ENCODE results near the gene ATXN7L2.
"Not testable (repeated sequence)": the region's sequence is repeated elsewhere in the genome, so short reads cannot be mapped to it uniquely, and the experiment has no call there.

ATXN7L2 gene, protein sequence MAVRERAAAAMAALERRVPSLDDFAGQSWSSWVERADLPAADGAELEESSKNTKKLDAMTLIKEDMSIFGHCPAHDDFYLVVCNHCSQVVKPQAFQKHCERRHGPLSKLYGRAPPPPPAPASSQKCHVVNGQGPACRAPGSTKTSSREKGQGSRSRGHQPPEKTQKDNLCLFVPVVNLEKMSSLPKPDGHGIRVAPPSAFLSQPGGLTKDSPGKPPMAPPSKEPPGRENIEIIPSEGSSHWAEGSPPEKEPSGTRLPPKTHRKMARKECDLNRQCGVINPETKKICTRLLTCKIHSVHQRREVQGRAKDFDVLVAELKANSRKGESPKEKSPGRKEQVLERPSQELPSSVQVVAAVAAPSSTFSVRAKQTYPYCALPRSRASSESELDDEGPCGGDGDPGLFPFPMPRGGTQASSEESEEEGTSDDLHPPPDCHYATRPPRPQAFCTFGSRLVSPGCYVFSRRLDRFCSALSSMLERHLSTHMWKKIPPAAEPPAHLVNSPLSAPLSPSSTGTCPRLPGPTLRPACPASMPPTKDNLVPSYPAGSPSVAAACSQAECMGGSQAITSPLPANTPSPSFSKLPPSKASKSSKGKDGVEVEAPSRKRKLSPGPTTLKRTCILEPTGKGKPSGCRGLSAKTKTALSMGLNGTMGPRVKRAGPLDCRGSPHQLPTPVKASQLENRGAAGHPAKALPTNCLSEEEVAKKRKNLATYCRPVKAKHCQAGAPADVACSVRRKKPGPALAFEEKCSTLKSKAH

DNA sequence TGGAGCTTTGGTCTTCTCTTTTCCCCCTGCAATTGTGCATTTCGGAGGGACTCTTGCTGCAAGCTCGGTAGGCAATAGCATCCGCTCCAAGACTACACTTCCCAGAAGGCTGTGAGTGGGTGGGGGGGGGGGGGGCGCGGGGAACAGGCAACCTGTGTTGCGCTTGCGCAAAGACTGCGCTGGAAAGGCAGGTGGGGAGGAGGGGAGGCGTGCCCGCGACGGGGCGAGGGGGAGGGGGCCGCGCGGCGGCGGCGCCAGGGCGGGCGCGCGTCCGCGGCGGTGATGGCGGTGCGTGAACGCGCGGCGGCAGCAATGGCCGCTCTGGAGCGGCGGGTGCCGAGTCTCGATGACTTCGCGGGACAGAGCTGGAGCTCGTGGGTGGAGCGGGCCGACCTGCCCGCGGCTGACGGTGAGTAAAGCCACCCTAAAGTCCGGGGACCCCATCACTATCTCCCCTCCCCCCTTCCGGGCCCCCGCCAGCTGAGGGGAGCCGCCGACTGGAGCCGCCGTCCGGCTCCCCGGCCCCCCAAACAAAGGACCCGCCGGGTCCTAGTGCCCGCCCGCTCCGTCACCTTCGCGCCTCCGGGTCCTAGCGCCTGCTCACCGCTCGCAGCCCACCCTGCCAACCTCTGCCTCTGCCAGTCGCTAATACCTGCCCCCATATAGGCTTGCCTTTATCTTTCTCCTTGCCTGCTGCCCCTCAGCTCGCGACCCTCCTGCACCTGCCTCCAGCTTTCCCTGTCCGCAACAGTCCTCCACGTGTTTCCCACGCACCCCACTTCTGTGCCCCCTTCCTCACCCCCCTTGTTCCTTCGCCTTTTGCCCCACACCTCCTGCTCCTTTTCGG lies at the start of gene ATXN7L2:
Gene ATXN7L2 (plus strand): TSS at position 234 of the 847 bp plus-strand sequence. CDS start 49 bp downstream, at position 283.
- peak; percentile 90 for DNase-seq

DNA sequence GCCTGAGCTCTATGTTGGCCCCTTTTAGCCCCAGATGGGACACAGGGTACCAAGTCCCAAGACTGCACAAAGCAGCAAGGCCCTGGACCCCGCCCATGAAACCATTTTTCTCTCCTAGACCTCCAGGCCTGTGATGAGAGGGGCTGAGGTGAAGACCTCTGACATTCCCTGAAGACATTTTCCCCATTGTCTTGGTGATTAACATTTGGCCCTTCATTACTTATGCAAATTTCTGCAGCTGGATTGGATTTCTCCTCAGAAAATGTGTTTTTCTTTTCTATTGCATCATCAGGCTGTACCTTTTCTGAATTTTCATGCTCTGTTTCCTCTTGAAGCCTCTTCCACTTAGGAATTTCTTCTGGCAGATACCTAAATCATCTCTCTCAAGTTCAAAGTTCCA lies 49.2 kb upstream of the ATXN7L2 start:
- no peak for DNase-seq

DNA sequence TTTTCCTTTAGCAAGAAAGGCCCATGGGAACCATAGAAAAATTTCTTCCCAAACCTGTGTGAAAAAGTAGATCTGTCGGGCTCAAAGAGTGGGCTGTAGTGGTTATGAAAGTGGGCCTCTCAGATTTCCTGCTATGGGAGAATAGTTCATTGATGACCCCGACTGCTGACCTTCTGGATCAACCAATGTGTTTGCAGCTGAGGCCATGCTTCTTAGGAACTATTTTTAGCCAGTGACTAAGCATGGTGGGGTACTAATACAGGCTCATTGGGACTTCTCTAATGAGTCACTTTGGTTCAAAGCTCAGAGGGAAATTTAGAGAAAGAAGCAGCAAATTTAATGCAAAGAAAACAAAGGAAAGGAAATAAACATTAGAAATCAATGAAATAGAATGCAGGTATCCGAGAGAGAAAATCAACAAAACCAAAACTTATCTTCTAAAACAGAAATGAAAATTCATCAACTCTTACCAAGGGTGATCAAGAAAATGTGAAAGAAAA lies 44.9 kb upstream of the ATXN7L2 start:
- DNase-seq, result no peak

DNA sequence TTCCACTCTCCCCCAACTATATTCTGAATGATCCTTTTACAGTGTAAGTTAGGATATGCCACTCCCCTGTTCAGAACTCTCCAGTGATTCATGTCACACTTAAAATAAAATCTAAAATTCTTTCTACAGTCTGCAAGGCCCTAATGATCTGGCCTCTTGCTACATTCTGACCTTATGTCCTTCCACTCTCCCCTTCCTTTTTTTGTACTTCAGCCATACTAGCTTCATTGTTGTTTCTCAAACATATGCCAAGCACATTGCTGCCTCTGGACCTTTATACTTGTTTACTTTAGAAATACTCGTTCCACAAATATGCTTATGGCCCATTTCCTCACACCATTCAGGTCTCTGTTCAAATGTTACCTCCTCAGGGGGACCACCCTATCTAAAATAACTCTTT lies 42.6 kb upstream of the ATXN7L2 start:
- DNase-seq, result no peak

DNA sequence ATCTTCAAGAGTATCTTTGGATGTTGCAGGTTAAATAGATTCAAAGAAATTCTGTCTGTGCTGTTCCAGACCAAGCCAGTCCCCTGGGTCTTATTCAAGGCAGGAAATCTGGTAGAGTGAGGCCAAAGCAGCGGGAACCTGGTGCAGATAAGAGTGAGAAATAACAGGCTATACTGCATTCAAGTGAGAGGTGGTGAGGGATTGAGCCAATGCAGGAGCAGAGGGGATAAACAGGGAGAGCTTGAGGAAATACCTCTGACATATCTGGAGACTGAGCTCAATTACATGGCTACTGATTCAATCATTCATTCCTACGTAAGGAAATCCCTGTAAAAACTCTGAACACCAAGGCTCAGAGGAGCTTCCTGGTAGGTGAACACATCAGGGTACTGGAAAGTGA lies 40.2 kb upstream of the ATXN7L2 start:
- no peak for DNase-seq

DNA sequence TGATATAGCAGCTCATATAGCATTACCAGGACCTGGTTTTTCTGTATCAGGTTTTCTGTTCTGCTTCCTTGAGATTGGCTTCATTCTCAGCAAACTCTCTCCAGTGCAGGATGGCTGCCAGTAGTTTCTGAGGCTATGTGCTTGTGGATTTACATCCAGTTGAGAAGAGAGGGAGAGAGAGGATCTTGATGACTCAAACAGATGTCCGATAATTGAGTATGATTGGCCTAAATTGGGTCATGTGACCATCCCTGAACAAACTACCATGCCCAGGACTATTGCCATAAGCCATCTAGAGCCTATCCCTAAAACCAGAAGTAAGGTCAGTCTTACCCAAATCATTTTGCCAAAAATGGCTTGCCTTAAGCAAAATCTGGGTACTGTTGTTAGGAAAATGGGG lies 39.4 kb upstream of the ATXN7L2 start:
- DNase-seq, result no peak

DNA sequence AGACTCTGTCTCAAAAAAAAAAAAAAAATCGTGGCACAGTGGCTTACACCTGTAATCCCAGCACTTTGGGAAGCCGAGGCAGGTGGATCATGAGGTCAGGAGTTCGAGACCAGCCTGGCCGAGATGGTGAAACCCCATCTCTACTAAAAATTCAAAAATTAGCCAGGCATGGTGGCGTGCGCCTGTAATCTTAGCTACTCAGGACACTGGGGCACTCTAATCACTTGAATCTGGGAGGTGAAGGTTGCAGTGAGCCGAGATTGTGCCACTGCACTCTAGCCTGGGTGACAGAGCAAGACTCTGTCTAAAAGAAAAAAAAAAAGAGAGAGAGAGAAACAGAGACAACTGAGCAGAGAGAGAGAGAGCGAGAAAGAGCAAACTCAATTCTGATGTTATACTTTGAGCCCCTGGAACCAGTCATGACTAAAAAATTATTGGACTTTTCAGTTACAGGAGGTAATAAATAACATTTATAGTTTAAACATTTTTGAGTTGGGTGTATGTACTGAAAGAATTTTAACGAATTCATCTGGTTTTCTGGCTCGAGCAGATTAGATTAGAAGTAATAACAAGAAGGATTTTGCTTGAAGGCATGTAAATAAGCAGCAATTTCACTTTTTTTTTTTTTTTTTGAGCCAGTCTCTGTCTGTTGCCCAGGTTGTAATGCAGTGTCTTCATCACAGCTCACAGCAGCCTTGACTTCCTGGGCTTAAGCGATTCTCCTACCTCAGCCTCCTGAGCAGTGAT lies 37.6 kb upstream of the ATXN7L2 start:
- DNase-seq, result not testable (repeated sequence)

DNA sequence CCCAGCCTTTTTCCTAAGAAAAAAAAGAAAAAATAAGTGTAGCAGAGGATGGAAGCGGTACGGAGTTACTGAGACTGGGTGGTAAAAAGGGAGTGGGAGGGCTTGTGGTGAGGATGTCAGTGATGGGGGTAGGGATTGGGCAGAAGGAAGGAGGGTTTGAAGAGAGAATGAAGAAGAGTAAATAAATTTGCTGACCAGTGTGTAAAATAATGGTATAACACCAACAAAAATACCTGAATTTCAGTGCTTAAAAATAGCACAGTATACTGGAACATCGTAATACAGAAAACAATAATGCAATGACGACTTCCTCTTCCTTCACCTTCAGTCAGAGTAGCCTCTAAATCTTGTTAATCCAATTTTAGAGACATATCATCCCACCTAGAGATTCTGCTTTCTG lies 36.2 kb upstream of the ATXN7L2 start:
- DNase-seq, result no peak

DNA sequence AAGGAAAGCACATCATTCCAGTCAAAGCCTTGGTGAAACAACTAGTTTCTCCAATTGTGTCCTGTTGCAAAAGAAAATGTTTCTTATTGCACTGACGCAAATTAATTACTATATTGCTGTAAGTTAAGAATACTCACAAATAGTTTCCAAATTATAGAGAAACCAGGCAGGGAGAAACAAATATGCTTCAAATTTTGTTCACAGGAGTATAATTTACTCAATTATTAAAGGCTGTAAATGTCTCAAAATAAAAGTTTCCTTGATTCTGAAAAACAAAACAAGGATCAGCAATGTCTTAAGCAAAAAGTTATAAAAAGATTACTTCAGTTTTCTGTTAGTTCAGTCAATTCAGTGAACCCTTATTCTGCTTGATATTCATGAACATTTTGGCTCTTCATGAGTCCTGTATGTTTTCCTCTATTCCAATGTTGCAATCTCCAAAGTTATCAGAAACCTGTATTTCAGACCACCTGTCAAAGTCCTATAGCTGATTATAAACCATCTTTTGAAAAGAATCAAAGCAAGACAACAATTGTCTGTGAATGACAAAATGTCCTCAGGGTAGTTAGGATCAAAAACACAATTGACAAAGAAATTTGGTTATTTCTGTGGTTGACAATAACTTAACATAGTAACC lies 29.1 kb upstream of the ATXN7L2 start:
- DNase-seq, result no peak

DNA sequence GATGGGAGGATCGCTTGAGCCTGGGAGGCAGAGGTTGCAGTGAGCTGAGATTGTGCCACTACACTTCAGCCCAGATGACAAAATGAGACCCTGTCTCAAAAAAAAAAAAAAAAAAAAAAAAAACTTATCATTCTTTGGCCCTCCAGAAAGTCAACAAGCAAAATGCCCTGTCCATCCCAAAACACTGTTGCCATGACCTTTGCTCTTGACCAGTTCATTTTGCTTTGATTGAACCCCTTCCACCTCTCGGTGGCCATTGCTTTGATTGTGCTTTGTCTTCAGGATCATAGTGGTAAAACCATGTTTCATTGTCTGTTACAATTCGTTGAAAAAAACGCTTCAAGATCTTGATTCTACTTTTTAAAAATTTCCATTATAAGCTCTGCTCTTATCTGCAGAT lies 25.9 kb upstream of the ATXN7L2 start:
- no peak for DNase-seq

DNA sequence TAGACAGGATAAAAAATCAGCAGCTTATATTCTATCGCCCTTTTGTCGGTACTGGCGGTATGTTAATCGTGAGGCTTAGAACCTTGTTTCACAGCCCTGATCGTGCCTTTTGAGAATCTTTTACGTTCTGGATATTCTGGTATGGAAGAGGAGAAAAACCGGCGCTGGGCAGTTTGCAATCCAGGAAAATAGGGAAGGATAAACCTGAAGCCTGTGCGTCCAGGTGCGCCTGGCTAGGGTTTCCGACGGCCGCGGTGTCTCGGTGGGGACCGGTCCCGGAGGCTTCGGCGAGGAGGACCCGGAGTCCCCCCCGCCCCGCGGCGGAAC lies 17.6 kb upstream of the ATXN7L2 start:
- DNase-seq, result no peak

DNA sequence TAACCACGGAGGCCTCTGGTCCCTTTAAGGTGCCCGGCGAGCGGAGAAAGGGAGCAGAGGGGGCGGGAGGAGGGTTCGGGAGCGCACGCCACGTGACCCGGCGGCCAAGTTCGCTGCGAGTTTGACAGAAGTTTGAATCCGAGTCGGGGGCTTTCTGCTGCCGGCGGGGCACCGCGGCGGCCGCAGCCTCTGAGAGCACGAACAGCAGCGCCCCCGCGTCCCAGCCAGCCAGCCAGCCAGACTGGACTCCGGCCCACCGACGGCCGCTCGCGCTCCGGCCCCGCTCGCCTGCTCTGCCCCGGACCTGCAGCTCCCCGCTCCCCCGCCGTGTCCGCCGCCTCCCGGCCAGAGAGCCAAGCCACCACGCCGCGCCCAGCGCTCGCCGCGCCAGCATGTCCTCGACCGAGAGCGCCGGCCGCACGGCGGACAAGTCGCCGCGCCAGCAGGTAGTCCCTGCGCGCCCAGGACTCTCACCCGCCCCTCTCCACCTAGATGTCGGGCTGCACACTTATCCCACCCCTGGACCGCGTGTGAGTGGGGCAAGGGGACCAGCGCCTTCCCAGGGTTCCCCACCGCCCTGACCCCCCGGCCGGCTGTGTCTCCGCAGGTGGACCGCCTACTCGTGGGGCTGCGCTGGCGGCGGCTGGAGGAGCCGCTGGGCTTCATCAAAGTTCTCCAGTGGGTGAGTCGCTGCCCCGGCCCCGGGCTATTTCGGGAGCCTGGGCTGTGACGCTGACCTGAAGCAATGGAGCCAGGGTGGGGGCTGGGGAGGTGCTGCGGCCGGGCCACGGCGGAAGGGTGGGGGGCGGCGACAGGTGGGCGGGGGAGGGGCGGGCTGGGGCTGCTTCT lies 17.0 kb upstream of the ATXN7L2 start, which contains the start of gene SYPL2:
Gene SYPL2 (plus strand): TSS at position 95 of the 849 bp plus-strand sequence. CDS start 298 bp downstream, at position 393.
- peak; percentile 47 for DNase-seq

DNA sequence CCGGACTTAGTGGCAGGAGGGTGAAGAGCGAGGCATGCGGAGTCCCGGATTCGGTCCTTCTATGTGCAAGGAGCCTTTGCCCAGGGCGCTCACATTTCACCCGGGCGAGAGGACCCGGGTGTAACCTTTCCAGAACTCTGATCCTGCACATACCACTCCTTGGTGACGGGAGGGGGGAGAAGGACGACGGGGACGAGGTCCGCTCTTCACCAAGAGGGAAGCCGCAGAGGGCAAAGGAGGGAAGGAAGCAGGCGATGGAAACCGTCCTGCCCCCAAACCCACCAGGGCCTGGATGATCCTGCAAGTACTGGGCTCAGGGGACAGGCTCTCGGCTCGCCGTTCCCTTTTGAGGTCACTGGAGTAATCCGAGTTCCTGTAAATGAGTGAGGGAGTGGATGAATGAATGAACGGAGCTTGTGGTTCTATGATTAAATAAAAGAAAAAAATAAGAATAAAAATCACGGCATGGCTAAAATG lies 16.4 kb upstream of the ATXN7L2 start:
- DNase-seq, result no peak

DNA sequence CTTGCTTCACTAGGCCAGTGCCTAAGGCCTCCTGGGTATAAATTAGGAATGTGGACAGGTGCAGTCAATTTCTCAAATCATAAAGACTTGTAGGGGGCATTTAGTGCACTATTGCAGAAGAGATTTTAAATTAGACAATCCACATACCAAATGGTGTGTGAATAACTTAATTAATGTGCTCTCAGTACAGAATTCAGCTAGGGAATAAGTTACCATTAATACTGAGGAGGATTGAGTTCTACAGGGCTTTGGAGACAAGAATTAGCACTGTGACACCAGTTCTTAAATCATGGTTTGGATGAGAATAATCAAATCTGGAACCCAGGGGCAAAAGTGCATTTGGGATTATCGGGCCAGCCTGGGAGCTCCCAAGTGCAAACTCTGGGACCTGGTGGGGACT lies 15.6 kb upstream of the ATXN7L2 start:
- DNase-seq, result no peak

DNA sequence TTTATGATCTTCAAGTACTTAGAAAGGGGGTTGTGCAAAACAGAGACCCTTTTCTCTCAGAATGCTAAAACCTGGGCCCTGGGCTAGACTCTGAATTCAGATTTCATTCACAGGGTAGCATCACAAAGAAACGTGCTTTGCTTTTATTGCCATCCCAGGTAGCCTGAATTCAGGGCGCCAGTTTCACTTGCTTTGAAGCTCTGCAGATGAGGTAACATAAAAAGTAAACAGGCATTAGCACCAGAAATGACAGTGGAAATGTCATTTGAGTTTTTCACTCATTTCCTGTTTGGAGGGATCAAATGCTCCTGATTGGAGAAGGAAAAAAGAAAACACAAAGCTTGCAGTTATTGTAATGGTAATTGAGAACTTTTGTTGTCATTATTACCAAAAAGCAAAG lies 14.8 kb upstream of the ATXN7L2 start:
- no peak for DNase-seq

DNA sequence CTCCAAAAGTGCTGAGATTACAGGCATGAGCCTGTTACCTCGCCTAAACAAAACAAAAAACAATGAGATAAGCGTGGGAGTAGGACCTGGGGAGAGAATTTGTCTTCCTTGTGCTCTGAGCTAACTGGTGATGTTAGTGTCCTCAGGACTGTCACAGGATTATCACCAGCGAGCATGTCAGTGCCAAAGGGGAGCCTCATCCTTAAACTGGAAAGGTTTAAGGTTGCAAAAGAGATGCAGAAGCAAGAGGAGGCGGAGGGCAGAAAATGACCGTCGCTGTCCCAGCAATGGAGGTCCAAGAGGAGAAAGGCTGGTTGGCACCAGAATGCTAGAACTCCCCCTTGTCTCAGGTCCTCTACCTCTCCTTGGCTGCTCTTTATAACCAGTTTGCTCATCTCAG lies 13.5 kb upstream of the ATXN7L2 start:
- DNase-seq, result no peak

DNA sequence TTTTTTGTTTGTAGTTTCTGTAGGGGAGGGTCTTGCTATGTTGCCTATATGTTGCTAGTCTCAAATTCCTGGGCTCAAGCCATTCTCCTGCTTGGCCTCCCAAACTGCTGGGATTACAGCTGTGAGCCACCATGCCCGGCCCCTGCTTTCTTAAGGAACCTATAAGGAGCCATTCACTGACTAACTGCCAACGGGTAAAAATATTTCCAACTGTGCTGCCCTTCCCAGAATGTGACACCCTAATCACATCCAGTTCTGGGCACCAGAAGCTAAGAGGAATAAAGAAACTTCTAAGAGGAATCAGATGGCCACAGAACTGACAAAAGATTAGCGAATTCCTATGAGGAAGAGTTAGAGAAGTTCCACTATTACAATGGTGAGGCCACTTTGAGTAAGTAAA lies 10.9 kb upstream of the ATXN7L2 start:
- no peak for DNase-seq

DNA sequence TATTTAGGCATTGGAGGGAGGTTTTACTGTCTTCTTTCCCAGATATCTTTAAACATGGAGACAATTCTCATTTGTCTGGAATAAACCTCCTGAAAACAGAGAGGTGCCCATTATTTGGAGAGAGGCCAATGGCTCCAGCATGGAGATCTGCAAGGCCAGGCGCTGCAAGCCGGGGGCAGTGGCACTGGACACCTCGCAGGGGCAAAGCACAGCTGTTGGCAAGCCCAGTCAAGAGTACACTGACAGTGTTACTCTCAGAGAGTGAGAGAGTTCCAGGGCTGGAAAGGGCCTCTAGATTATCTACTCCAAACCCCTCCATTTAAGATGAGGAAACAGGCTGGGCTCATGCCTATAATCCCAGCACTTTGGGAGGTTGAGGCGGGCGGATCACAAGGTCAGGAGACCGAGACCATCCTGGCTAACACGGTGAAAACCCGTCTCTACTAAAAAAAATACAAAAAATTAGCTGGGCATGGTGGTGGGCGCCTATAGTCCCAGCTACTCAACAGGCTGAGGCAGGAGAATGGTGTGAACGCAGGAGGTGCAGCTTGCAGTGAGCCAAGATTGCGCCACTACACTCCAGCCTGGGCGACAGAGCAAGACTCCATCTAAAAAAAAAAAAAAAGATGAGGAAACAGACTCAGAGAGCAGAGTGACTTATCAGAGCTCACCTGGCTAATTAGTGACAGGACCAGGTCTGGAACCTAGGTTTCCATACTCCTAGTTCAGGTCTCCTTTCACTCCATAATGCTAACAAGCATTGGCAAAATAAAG lies 10.2 kb upstream of the ATXN7L2 start:
- not testable (repeated sequence) for DNase-seq

DNA sequence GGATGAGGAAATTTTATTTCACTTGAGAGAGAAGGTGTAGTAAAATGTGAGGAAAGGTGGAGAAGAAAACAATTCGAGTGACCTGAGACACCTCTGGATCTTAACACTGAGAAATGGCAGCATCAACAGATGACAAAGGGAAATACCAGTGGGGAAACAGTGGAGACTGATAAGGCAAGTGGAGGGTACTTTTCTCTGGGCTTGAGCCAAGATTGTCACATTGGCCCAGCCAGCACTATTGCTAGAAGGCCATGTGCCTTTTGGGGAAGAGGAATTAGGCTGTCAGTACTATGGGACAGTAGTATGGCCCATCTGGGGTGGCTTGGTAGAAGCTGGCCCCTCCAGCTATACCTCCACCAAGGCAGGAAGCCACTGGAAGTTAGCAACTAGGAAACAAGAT lies 9.0 kb upstream of the ATXN7L2 start:
- no peak for DNase-seq

DNA sequence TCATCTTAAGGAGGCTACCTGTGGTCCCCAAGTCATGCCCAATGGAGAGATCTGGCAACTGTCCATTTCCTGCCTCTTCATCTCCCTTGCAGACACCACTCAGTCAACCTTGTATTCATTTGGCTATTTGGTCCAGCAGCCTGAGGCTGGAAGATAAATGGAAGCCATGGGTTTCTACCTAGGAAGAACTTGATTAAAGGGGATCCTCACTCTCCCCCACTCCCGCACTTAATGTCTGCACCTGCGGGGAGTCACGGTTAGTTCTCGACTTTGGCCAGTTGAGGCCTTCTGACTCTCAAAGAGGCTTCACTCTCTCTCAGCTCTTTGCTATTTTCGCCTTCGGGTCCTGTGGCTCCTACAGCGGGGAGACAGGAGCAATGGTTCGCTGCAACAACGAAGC lies 8.4 kb upstream of the ATXN7L2 start:
- no peak for DNase-seq
